ENCODE results near the gene RRBP1.

Gene RRBP1

GRCh38 chr20:17647391-17648314, 34.4 kb downstream of the RRBP1 start:
- DNase-seq (ENCODE audit: low spot score) = no peak

GRCh38 chr20:17646961-17647301, 35.1 kb downstream of the RRBP1 start:
- no peak for DNase-seq (ENCODE audit: low spot score)

- no peak for DNase-seq (ENCODE audit: low spot score)
Measured at GRCh38 chr20:17646209-17646960, 35.7 kb downstream of the RRBP1 start.

- no peak for DNase-seq (ENCODE audit: low spot score)
Measured at GRCh38 chr20:17645546-17646208, 36.4 kb downstream of the RRBP1 start.

GRCh38 chr20:17645010-17645409, 37.0 kb downstream of the RRBP1 start:
- no peak for DNase-seq (ENCODE audit: low spot score)

GRCh38 chr20:17644451-17644850, 37.6 kb downstream of the RRBP1 start:
- DNase-seq (ENCODE audit: low spot score) = no peak

- no peak for DNase-seq (ENCODE audit: low spot score)
Measured at GRCh38 chr20:17643531-17644188, 38.4 kb downstream of the RRBP1 start.

- DNase-seq (ENCODE audit: low spot score) = no peak
Measured at GRCh38 chr20:17642404-17643269, 39.4 kb downstream of the RRBP1 start.

GRCh38 chr20:17641993-17642392, 40.0 kb downstream of the RRBP1 start:
- DNase-seq (ENCODE audit: low spot score) = no peak

- DNase-seq (ENCODE audit: low spot score) = no peak
Measured at GRCh38 chr20:17641520-17641964, 40.5 kb downstream of the RRBP1 start.

GRCh38 chr20:17640875-17641378, 41.1 kb downstream of the RRBP1 start:
- DNase-seq (ENCODE audit: low spot score) = no peak

- no peak for DNase-seq (ENCODE audit: low spot score)
Measured at GRCh38 chr20:17640146-17640874, 41.7 kb downstream of the RRBP1 start.

- DNase-seq (ENCODE audit: low spot score) = no peak
Measured at GRCh38 chr20:17638835-17639407, 43.1 kb downstream of the RRBP1 start.

GRCh38 chr20:17637985-17638640, 43.9 kb downstream of the RRBP1 start:
- DNase-seq (ENCODE audit: low spot score) = no peak

GRCh38 chr20:17637413-17637780, 44.6 kb downstream of the RRBP1 start:
- no peak for DNase-seq (ENCODE audit: low spot score)

GRCh38 chr20:17636523-17637412, 45.3 kb downstream of the RRBP1 start:
- DNase-seq (ENCODE audit: low spot score) = peak; percentile 93

- DNase-seq (ENCODE audit: low spot score) = peak; percentile 44
Measured at GRCh38 chr20:17635332-17636244, 46.5 kb downstream of the RRBP1 start.

Measured in SK-N-DZ (cell line).